Peyer's patch (tissue), 4 donors: Measurements from ENCODE around the gene EOLA1.
"Not testable (repeated sequence)": the region's sequence is repeated elsewhere in the genome, so short reads cannot be mapped to it uniquely, and the experiment has no call there.

ENCODE experiments used
- POLR2A ChIP-seq, 2 donors: fragments of 450-650 bp; IDR thresholded peaks; one replicate each; pipeline ENCODE4 v1.5.1; 2017; ENCODE audit warnings: antibody characterized with exemption in 2 of 2, mild to moderate bottlenecking in 2 of 2, moderate library complexity in 2 of 2
- TF ChIP-seq, protein P1 (sequence below), 6 experiments: fragments of 450-650 bp in 4 of 6; fragments of 200-600 bp in 2 of 6; sonication (generic) in 1 of 6; IDR thresholded peaks; one replicate each; pipeline ENCODE4 v1.5.1; 2017 to 2019; ENCODE audit warnings: antibody characterized with exemption in 6 of 6, mild to moderate bottlenecking in 3 of 6, moderate library complexity in 1 of 6

DNA sequence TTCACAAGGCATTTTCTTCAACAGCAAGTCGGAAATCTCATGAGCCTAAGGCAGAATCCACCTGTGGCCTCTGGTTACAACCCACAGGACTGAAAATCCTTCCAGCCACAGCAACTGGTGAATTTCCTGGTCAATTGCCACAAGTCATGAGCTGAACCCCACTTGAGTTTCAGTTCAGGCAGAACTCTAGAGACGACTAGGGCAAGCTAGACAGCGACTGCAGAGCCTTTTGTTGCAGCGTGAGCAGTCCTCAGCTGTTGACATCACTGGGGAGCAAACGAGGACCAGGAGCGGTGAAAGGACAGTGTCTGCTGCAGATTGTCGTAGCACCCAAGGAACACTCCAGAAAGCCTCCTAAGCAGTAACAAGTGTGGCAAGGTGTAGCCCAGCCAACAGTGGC is 55.1 kb downstream of the EOLA1 start:
- TF ChIP-seq POLR2A (IDR thresholded peaks at IDR 0.05) = not testable (repeated sequence)
- TF ChIP-seq, protein P1, sequence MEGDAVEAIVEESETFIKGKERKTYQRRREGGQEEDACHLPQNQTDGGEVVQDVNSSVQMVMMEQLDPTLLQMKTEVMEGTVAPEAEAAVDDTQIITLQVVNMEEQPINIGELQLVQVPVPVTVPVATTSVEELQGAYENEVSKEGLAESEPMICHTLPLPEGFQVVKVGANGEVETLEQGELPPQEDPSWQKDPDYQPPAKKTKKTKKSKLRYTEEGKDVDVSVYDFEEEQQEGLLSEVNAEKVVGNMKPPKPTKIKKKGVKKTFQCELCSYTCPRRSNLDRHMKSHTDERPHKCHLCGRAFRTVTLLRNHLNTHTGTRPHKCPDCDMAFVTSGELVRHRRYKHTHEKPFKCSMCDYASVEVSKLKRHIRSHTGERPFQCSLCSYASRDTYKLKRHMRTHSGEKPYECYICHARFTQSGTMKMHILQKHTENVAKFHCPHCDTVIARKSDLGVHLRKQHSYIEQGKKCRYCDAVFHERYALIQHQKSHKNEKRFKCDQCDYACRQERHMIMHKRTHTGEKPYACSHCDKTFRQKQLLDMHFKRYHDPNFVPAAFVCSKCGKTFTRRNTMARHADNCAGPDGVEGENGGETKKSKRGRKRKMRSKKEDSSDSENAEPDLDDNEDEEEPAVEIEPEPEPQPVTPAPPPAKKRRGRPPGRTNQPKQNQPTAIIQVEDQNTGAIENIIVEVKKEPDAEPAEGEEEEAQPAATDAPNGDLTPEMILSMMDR (IDR thresholded peaks at IDR 0.05) = not testable (repeated sequence)
